Measurements from ENCODE around the gene RAB28. TPM values are rescaled to one million over a fixed set of nuclear protein-coding genes. Genes with fewer than 3 reads are reported as not detected.

Gene RAB28
- total RNA-seq, 1 experiment from 2014 or later = 19.8 TPM

DNA sequence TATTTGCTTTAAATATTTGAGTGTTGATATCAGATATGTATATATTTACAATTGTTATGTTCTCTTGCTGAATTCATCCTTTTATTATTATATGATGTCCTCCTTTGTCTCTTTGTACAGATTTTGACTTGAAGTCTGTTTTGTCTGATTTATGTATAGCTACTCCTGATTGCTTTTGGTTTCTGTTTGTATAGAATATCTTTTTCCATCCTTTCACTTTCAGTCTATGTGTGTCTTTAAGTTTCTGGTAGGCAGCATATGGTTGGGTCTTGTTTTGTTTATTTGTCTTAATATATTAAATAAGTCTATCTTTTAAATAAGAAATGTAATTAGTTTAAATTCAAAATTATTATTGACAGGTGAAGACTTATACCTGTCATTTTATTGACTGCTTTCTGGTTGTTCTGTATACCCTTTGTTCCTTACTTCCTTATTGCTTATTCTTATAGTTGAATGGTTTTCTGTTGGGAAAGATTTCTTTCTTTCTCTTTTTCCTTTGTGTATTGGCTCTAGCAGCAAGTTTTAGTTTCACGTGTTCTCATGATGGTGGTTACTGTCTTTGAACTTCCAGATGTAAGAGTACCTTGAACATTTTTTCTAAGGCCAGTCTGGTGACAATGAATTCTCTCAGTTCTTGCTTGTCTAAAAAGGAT lies 31.1 kb downstream of the RAB28 start:
- Histone ChIP-seq H3K9me3 (ENCODE audit: control insufficient read depth, low read depth, low read length) (no peaks in the 10 kb centered on the region), H2AFZ (ENCODE audit: low read length) (no peak overlapping the region), H3K4ac (ENCODE audit: low read depth, low read length) (no peak overlapping the region), H4K8ac (replicated peaks; ENCODE audit: insufficient read length, low read depth, low read length) (no peak overlapping the region), H2BK20ac (ENCODE audit: low read depth, low read length, poor library complexity, severe bottlenecking) (no peak overlapping the region), H2BK12ac (ENCODE audit: insufficient read length, low read depth, low read length) (no peak overlapping the region), H3K9ac (ENCODE audit: extremely low read depth, insufficient read length, low read length) (no peak overlapping the region), H3K56ac (ENCODE audit: insufficient read length, low read depth, low read length) (no peak overlapping the region), H3K27me3 (ENCODE audit: insufficient read depth, low read length) (no peaks in the 10 kb centered on the region), H4K91ac (ENCODE audit: insufficient read length, low read depth, low read length) (no peak overlapping the region), H2AK5ac (ENCODE audit: insufficient read length, low read length) (no peak overlapping the region), H3K14ac (ENCODE audit: insufficient read depth, low read length) (no peak overlapping the region), H3K4me2 (ENCODE audit: insufficient read depth, insufficient read length, low read length) (no peak overlapping the region), H4K5ac (ENCODE audit: insufficient read length, low read depth, low read length) (no peak overlapping the region), H2BK15ac (ENCODE audit: low read depth, low read length) (no peak overlapping the region), H2BK5ac (ENCODE audit: insufficient read length, low read length) (no peak overlapping the region), H3K79me1 (ENCODE audit: insufficient read depth, low read depth, low read length, poor library complexity, severe bottlenecking) (no peaks in the 10 kb centered on the region), H3K23me2 (ENCODE audit: insufficient read length, low read depth, low read length, poor library complexity, severe bottlenecking) (no peaks in the 10 kb centered on the region), H3K23ac (ENCODE audit: insufficient read length, low read depth, low read length) (no peak overlapping the region), H2BK120ac (ENCODE audit: low read depth, low read length, poor library complexity, severe bottlenecking) (no peak overlapping the region), H3K4me1 (ENCODE audit: insufficient read depth, low read length) (no peaks in the 10 kb centered on the region), H3K27ac (ENCODE audit: insufficient read length, low read depth, low read length) (no peak overlapping the region), H3K18ac (ENCODE audit: insufficient read length, low read depth, low read length) (no peak overlapping the region), H3T11ph (ENCODE audit: low read length) (no peak overlapping the region), H4K20me1 (ENCODE audit: control insufficient read depth, insufficient read depth, insufficient read length) (no peaks in the 10 kb centered on the region), H3K79me2 (ENCODE audit: insufficient read depth, low read length) (no peaks in the 10 kb centered on the region)
- Mint-ChIP-seq H3K4me3 (no peak overlapping the region), H3K27ac (no peak overlapping the region), H3K36me3 (ENCODE audit: insufficient read depth in 1 of 3, low read depth in 3 of 3) (peaks cover 6 to 11% (median 10%) of the 10 kb centered on the region in 3 experiments), H3K9me3 (no peaks in the 10 kb centered on the region), H3K27me3 (ENCODE audit: low read depth) (no peaks in the 10 kb centered on the region), H3K4me1 (peaks cover 2 to 3% of the 10 kb centered on the region in 2 experiments)
- no peak for DNase-seq
- WGBS (ENCODE audit: extremely low coverage, insufficient read length, low lambda C conversion rate) = no CpG with 5 or more reads among the region's 1 CpG
- no peak for TF ChIP-seq CTCF (conservative IDR thresholded peaks at IDR 0.05)
